Head of caudate nucleus (tissue), 42 donors: ENCODE data around the gene PPFIA1.
"Not testable (repeated sequence)": the region's sequence is repeated elsewhere in the genome, so short reads cannot be mapped to it uniquely, and the experiment has no call there.

Experiments
- DNase-seq, 42 donors: peaks; one replicate each; pipeline versions ENCODE4 v3.0.0 to v3.0.0-alpha.2; 2020 to 2021; ENCODE audit warnings: mixed read lengths in 7 of 42
- intact Hi-C: fragments of 100-400 bp; cut with DNase I; formaldehyde crosslinking; loops from one replicate; pipeline ENCODE4 v1.15.0; 2022

Gene PPFIA1

GRCh38 chr11:70247710-70248072 lies 22.8 kb upstream of the PPFIA1 start:
- intact Hi-C loops: no loop called here
- DNase-seq: peak in 6 of 42 donors; percentile 13 to 58 (median 26)

GRCh38 chr11:70250876-70251658 lies 19.4 kb upstream of the PPFIA1 start:
- intact Hi-C loops: no loop called here
- no peak for DNase-seq

- intact Hi-C loops: no loop called here
- DNase-seq: peak in 29 of 42 donors; percentile 4 to 83 (median 30)
Observed at GRCh38 chr11:70251659-70252321, 18.7 kb upstream of the PPFIA1 start.

GRCh38 chr11:70252844-70253243 lies 17.6 kb upstream of the PPFIA1 start:
- intact Hi-C loops: no loop called here
- no peak for DNase-seq

GRCh38 chr11:70255477-70256116 lies 14.9 kb upstream of the PPFIA1 start:
- intact Hi-C loops: no loop called here
- no peak for DNase-seq

GRCh38 chr11:70259077-70259476 lies 11.4 kb upstream of the PPFIA1 start:
- intact Hi-C loops, DNase-seq: not testable (repeated sequence)

GRCh38 chr11:70262951-70263350 lies 7.5 kb upstream of the PPFIA1 start:
- no peak for DNase-seq
- intact Hi-C loops: no loop called here

- intact Hi-C loops: no loop called here
- DNase-seq: no peak
Observed at GRCh38 chr11:70263363-70263762, 7.1 kb upstream of the PPFIA1 start.

GRCh38 chr11:70265341-70265740 lies 5.1 kb upstream of the PPFIA1 start:
- intact Hi-C loops: no loop called here
- no peak for DNase-seq

GRCh38 chr11:70267405-70267950 lies 3.0 kb upstream of the PPFIA1 start:
- no peak for DNase-seq

GRCh38 chr11:70268526-70268925 lies 2.0 kb upstream of the PPFIA1 start:
- intact Hi-C loops: no loop called here
- DNase-seq: no peak

More at GRCh38 chr11:70267405-70267950, 3.0 kb upstream of the PPFIA1 start:
- intact Hi-C loops: no loop called here

- peak in 28 of 42 donors; percentile 7 to 52 (median 26) for DNase-seq
Observed at GRCh38 chr11:70270877-70271648, 573 bp downstream of the PPFIA1 start.

GRCh38 chr11:70271649-70271953 lies 1.1 kb downstream of the PPFIA1 start:
- no peak for DNase-seq
- intact Hi-C loops: loop anchor here (10.0 kb wide), 1 partner anchor 67 kb away; the partner anchor contains the start of gene FADD

More at GRCh38 chr11:70270877-70271648, 573 bp downstream of the PPFIA1 start:
- intact Hi-C loops: loop anchor here (10.0 kb wide), 1 partner anchor 66 kb away; the partner anchor contains the start of gene FADD

- intact Hi-C loops: loop anchor here (10.0 kb wide), 1 partner anchor 67 kb away; the partner anchor contains the start of gene FADD
- no peak for DNase-seq
Observed at GRCh38 chr11:70272009-70272408, 1.5 kb downstream of the PPFIA1 start.

GRCh38 chr11:70278994-70279393 lies 8.5 kb downstream of the PPFIA1 start:
- intact Hi-C loops: loop anchor here (10.0 kb wide), 1 partner anchor 74 kb away; the partner anchor contains the start of gene FADD
- DNase-seq: peak in 32 of 42 donors; percentile 12 to 73 (median 39)

- intact Hi-C loops: no loop called here
- peak in 12 of 42 donors; percentile 16 to 57 (median 30) for DNase-seq
Observed at GRCh38 chr11:70281156-70281609, 10.7 kb downstream of the PPFIA1 start.

GRCh38 chr11:70282012-70282411 lies 11.5 kb downstream of the PPFIA1 start:
- intact Hi-C loops: no loop called here
- DNase-seq: peak in 2 of 42 donors; percentile 15 to 18

- peak in 1 of 42 donors; percentile 25 for DNase-seq
Observed at GRCh38 chr11:70288721-70289120, 18.2 kb downstream of the PPFIA1 start.

GRCh38 chr11:70289582-70289981 lies 19.1 kb downstream of the PPFIA1 start:
- peak in 1 of 42 donors; percentile 11 for DNase-seq
- intact Hi-C loops: no loop called here

More at GRCh38 chr11:70288721-70289120, 18.2 kb downstream of the PPFIA1 start:
- intact Hi-C loops: no loop called here
